HG02642 (cell line): ENCODE measurements around the gene CAPN6.

Experiments
- ATAC-seq: cut with Tn5 transposase; IDR thresholded peaks from one replicate; pipeline ENCODE4 v1.9.1; 2021; ENCODE audit warnings: mild to moderate bottlenecking; ENCODE audit not compliant: unreplicated experiment, poor library complexity

The CAPN6 gene

DNA sequence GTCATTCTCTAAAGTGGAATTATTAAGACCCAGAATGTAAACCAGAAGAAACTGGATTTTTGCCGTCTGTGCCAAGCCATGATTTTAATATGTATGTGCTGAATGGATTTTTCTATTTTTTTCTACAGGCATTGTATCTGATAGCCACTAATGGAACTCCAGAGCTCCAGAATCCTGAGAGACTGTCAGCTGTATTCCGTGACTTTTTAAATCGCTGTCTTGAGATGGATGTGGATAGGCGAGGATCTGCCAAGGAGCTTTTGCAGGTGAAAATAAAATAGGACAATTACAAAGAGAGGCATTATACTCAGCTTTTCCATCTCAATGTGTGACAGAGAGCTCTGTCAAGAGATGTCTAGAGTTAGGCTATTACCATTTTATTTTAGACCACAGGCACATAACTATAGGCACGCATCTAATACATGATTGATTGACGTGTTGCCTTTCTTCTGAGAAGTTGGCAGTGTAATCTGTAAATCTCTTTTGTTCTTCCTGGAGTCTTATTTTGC lies 53.9 kb downstream of the CAPN6 start:
- no peak for ATAC-seq

GRCh38 chrX:111207851-111208250 lies 62.4 kb downstream of the CAPN6 start:
- no peak for ATAC-seq

DNA sequence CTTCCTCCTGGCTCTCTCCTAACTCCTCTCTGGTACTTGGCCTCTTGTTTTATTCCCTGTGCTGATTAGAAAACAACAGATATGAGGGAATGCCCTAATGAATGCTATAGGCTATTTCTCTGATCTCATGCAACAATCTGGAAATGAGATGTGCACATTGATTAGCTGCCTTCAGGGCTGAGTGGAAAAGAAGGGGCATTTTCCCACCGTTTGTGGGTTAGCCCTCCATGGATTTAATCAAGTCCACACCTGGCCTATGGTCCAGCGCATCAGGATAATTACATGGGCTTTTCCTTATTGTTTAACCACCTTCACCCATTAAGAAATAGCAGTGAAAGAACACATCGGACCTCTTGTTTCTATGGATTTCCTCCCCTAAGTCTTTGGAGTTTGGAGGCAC lies 70.0 kb downstream of the CAPN6 start:
- no peak for ATAC-seq

GRCh38 chrX:111199505-111199904 lies 70.8 kb downstream of the CAPN6 start:
- ATAC-seq, result no peak
